GM12874 (cell line): ENCODE data around the gene GAB2.

Experiments used
- CTCF ChIP-seq: IDR thresholded peaks from 2 replicates; pipeline ENCODE4 v1.5.1; 2011; ENCODE audit warnings: low read depth, mild to moderate bottlenecking, control low read depth, low read length, moderate library complexity; ENCODE audit not compliant: insufficient read depth

Gene GAB2

GRCh38 chr11:78340530-78340929 lies 77.1 kb downstream of the GAB2 start:
- no peak for TF ChIP-seq CTCF

- TF ChIP-seq CTCF, result no peak
Measured at GRCh38 chr11:78339945-78340344, 77.7 kb downstream of the GAB2 start.

GRCh38 chr11:78339483-78339882 lies 78.1 kb downstream of the GAB2 start:
- TF ChIP-seq CTCF, result no peak

GRCh38 chr11:78338702-78339101 lies 78.9 kb downstream of the GAB2 start:
- TF ChIP-seq CTCF, result no peak

- TF ChIP-seq CTCF, result no peak
Measured at GRCh38 chr11:78338138-78338537, 79.5 kb downstream of the GAB2 start.

GRCh38 chr11:78337554-78337924 lies 80.1 kb downstream of the GAB2 start:
- TF ChIP-seq CTCF, result no peak

GRCh38 chr11:78336877-78337553 lies 80.6 kb downstream of the GAB2 start:
- TF ChIP-seq CTCF, result no peak
